Mesenteric fat pad (tissue), 1 donor: ENCODE results near the gene DYNLT2. TPM values are rescaled to one million over a fixed set of nuclear protein-coding genes. Genes with fewer than 3 reads are reported as not detected.

Experiments used
- DNase-seq: peaks from one replicate; pipeline ENCODE4 v3.0.0-alpha.2; 2020; ENCODE audit warnings: low spot score
- long read RNA-seq: library from polyadenylated mRNA; unstranded; transcript quantifications from one replicate; pipeline ENCODE4 v2.0.0, GENCODE V29; 2020
- total RNA-seq: library from RNA; stranded (reverse); fragmentation: NEBNext Ultra II Directional; extraction: Animal tissue kit (Norgen Biotek cat#: 25700); gene quantifications from one replicate; pipeline ENCODE4 v1.2.1, GENCODE V29; 2021
- donor health status: DM: yes; HTN: yes; CAD: no.

The DYNLT2 gene
- 0.71 TPM for total RNA-seq
- long read RNA-seq, partial matches to known transcripts: 0 of 2 reads
- long read RNA-seq, other reads (novel, unspliced or antisense): 0 of 2 reads

GRCh38 chr6:169751242-169752073 is at the start of gene DYNLT2, which contains the start of gene ERMARD:
TSS of gene DYNLT2 (minus strand) at chr6:169751572. CDS start at chr6:169751458, 114 bp downstream.
TSS of gene ERMARD (plus strand) at chr6:169751622. CDS start at chr6:169751658, 36 bp downstream.
- peak; percentile 98 for DNase-seq

GRCh38 chr6:169800668-169801395 is 49.5 kb upstream of the DYNLT2 start:
- DNase-seq: peak; percentile 78

- DNase-seq: no peak
Measured at GRCh38 chr6:169800116-169800667, 48.8 kb upstream of the DYNLT2 start.

- DNase-seq: no peak
Measured at GRCh38 chr6:169799474-169799926, 48.1 kb upstream of the DYNLT2 start.

GRCh38 chr6:169798764-169799473 is 47.5 kb upstream of the DYNLT2 start:
- no peak for DNase-seq

GRCh38 chr6:169795196-169795595 is 43.8 kb upstream of the DYNLT2 start:
- no peak for DNase-seq

GRCh38 chr6:169794317-169795055 is 43.1 kb upstream of the DYNLT2 start:
- peak; percentile 60 for DNase-seq

GRCh38 chr6:169793408-169793807 is 42.0 kb upstream of the DYNLT2 start:
- DNase-seq: peak; percentile 85

GRCh38 chr6:169792306-169793015 is 41.1 kb upstream of the DYNLT2 start:
- DNase-seq: peak; percentile 71

GRCh38 chr6:169791721-169792131 is 40.4 kb upstream of the DYNLT2 start:
- peak; percentile 53 for DNase-seq

GRCh38 chr6:169789944-169790927 is 38.9 kb upstream of the DYNLT2 start:
- peak; percentile 92 for DNase-seq

GRCh38 chr6:169789146-169789943 is 38.0 kb upstream of the DYNLT2 start:
- peak; percentile 68 for DNase-seq

- no peak for DNase-seq
Measured at GRCh38 chr6:169788809-169789145, 37.4 kb upstream of the DYNLT2 start.

GRCh38 chr6:169787797-169788196 is 36.4 kb upstream of the DYNLT2 start:
- peak; percentile 60 for DNase-seq

- DNase-seq: peak; percentile 49
Measured at GRCh38 chr6:169786349-169786748, 35.0 kb upstream of the DYNLT2 start.

- peak; percentile 57 for DNase-seq
Measured at GRCh38 chr6:169785566-169785965, 34.2 kb upstream of the DYNLT2 start.

GRCh38 chr6:169784821-169785340 is 33.5 kb upstream of the DYNLT2 start:
- DNase-seq: peak; percentile 80
